GM12878 (cell line): ENCODE measurements around the gene CD207.

ENCODE experiments used
- CTCF ChIP-seq, 3 experiments: IDR thresholded peaks in 2 of 3; conservative IDR thresholded peaks in 1 of 3; 2 replicates each; pipeline ENCODE4 v1.5.1; 2011; ENCODE audit warnings: low read depth in 3 of 3, low read length in 3 of 3, mild to moderate bottlenecking in 3 of 3, control low read depth in 2 of 3, moderate library complexity in 2 of 3, inconsistent platforms in 1 of 3, mixed read lengths in 1 of 3; ENCODE audit not compliant: control insufficient read depth in 2 of 3, insufficient read depth in 1 of 3; ENCODE audit errors: extremely low read depth in 1 of 3
- ELK1 ChIP-seq: IDR thresholded peaks from 2 replicates; pipeline ENCODE4 v1.6.1; 2012; ENCODE audit warnings: low read depth, low read length, improper control_type of control experiment
- POLR2A ChIP-seq: IDR thresholded peaks from 2 replicates; pipeline ENCODE4 v1.6.1; 2011; ENCODE audit warnings: low read depth, mild to moderate bottlenecking, low read length
- POLR2AphosphoS5 ChIP-seq: IDR thresholded peaks from 2 replicates; pipeline ENCODE4 v1.6.1; 2011; ENCODE audit warnings: mild to moderate bottlenecking, low read length, inconsistent platforms
- RAD21 ChIP-seq: IDR thresholded peaks from 2 replicates; pipeline ENCODE4 v1.6.1; 2011; ENCODE audit warnings: mild to moderate bottlenecking, low read depth, low read length, moderate library complexity; ENCODE audit not compliant: insufficient read depth
- SIX5 ChIP-seq: IDR thresholded peaks from 2 replicates; pipeline ENCODE4 v1.6.1; 2011; ENCODE audit warnings: mild to moderate bottlenecking, low read depth, low read length, moderate library complexity; ENCODE audit not compliant: severe bottlenecking

- no peak for TF ChIP-seq RAD21
- TF ChIP-seq POLR2A = no peak
- TF ChIP-seq ELK1 = no peak
- no peak for TF ChIP-seq CTCF (IDR thresholded peaks at IDR 0.05 in 2 of 3, conservative IDR thresholded peaks at IDR 0.05 in 1 of 3; ENCODE audit: control insufficient read depth in 2 of 3, extremely low read depth in 1 of 3, insufficient read depth in 1 of 3, low read depth in 3 of 3, low read length in 3 of 3)
- TF ChIP-seq SIX5 = no peak
- no peak for TF ChIP-seq POLR2AphosphoS5
Observed at GRCh38 chr2:70829916-70830315, 5.7 kb downstream of the CD207 start.
